ENCODE results near the gene PDE11A.

PDE11A gene

GRCh38 chr2:177753682-177754491 lies 318.7 kb downstream of the PDE11A start:
- peak; percentile 77 for DNase-seq

- no peak for DNase-seq
Observed at GRCh38 chr2:177748360-177748759, 324.2 kb downstream of the PDE11A start.

- DNase-seq: no peak
Observed at GRCh38 chr2:177747384-177747783, 325.2 kb downstream of the PDE11A start.

- no peak for DNase-seq
Observed at GRCh38 chr2:177746358-177746757, 326.2 kb downstream of the PDE11A start.

GRCh38 chr2:177745531-177745930 lies 327.0 kb downstream of the PDE11A start:
- no peak for DNase-seq

GRCh38 chr2:177742851-177743250 lies 329.7 kb downstream of the PDE11A start:
- no peak for DNase-seq

GRCh38 chr2:177741866-177742265 lies 330.7 kb downstream of the PDE11A start:
- no peak for DNase-seq

GRCh38 chr2:177740700-177741099 lies 331.9 kb downstream of the PDE11A start:
- DNase-seq: no peak

GRCh38 chr2:177738461-177739235 lies 333.9 kb downstream of the PDE11A start:
- DNase-seq: no peak

GRCh38 chr2:177735318-177735803 lies 337.2 kb downstream of the PDE11A start:
- DNase-seq: no peak

GRCh38 chr2:177733322-177733855 lies 339.2 kb downstream of the PDE11A start:
- DNase-seq: no peak

GRCh38 chr2:177731384-177731783 lies 341.2 kb downstream of the PDE11A start:
- DNase-seq: peak; percentile 64

GRCh38 chr2:177730792-177731191 lies 341.8 kb downstream of the PDE11A start:
- no peak for DNase-seq

- no peak for DNase-seq
Observed at GRCh38 chr2:177730363-177730762, 342.2 kb downstream of the PDE11A start.

GRCh38 chr2:177728920-177729319 lies 343.7 kb downstream of the PDE11A start:
- DNase-seq: no peak

GRCh38 chr2:177728399-177728765 lies 344.2 kb downstream of the PDE11A start:
- no peak for DNase-seq

GRCh38 chr2:177727577-177728398 lies 344.8 kb downstream of the PDE11A start:
- DNase-seq: no peak

- DNase-seq: no peak
Observed at GRCh38 chr2:177726931-177727348, 345.6 kb downstream of the PDE11A start.

- peak; percentile 62 for DNase-seq
Observed at GRCh38 chr2:177724398-177725287, 347.9 kb downstream of the PDE11A start.

- DNase-seq: no peak
Observed at GRCh38 chr2:177723235-177723634, 349.3 kb downstream of the PDE11A start.

- DNase-seq: no peak
Observed at GRCh38 chr2:177721818-177722567, 350.6 kb downstream of the PDE11A start.
